Erythroblast (primary cell): ENCODE measurements around the gene MMS19.
A peak's percentile ranks its signal among the peaks of the same experiment; 100 is the strongest.
"Not testable (repeated sequence)": the region's sequence is repeated elsewhere in the genome, so short reads cannot be mapped to it uniquely, and the experiment has no call there.

Experiments
- DNase-seq, 2 experiments: peaks; one replicate each; lab custom pipeline; 2025; lab: John Stamatoyannopoulos, UW
- GATA1 ChIP-seq: IDR thresholded peaks from 2 replicates; pipeline ENCODE4 v1.6.1; 2011; ENCODE audit warnings: low read depth, mild to moderate bottlenecking, control low read depth, low read length, moderate library complexity
- POLR2A ChIP-seq: IDR thresholded peaks from 2 replicates; pipeline ENCODE4 v1.6.1; 2011; ENCODE audit warnings: mild to moderate bottlenecking, low read length

MMS19 gene

GRCh38 chr10:97450828-97451227 lies 47.4 kb downstream of the MMS19 start:
- no peak for DNase-seq
- no peak for TF ChIP-seq GATA1
- no peak for TF ChIP-seq POLR2A

DNA sequence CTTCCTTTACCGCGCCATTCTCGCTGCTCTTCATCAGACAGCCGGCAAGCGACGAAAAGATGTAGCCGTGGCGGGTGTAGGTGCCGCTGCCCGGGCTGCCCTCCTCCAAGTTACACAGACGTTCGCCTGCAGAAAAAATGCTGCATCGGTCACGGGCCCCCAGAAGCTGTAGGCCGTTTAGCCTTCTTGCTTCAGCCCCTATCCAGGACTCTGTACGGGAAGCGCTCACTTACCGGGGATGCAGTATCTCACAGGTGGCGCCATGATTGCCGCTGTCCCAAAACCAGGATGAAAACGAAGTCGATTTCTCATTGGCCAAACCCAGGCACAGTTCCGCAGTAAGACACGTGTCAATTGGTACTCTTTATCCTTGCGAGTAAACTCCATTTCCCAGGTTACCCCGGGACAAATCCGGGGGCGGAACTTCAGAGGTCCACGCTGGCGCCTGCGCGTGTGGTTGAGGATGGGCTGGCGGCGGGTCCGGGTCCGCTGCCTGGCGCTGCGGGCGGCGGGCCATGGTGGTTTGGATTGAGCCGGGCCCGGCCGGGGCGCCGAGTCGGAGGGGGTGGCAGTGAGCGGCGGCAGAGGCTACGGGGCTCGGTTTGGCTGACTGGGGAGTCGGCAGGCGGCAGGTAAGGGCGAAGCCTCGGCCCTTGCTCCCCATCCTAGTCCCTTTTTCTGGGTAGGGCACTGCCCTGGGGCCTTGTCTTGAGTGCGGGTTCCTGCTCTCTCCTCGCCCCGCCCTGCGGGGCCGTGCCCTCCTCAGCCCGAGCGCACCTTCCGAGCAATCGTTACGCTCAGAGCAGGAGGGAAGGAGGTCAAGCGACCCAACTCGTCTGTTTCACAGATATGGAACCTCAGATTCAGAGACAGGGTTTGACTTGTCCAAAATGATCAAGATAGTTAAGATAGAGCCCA lies 52.2 kb downstream of the MMS19 start, which contains the start of the genes EXOSC1 and ZDHHC16:
TSS of gene EXOSC1 (minus strand) at position 285 of the 918 bp plus-strand sequence. CDS start at position 264, 21 bp downstream.
TSS of gene ZDHHC16 (plus strand) at position 454 of the 918 bp plus-strand sequence. CDS start 5,501 bp downstream, outside the sequence.
- DNase-seq = peak; percentile 93 to 94
- TF ChIP-seq POLR2A (peak; percentile 82), GATA1 (no peak)

- DNase-seq = peak; percentile 45 to 56
- TF ChIP-seq GATA1 (no peak), POLR2A (no peak)
These were observed 52.9 kb downstream of the MMS19 start for GRCh38 chr10:97445357-97445721.

- TF ChIP-seq GATA1 (no peak), POLR2A (no peak)
- no peak for DNase-seq
These were observed 54.0 kb downstream of the MMS19 start for GRCh38 chr10:97444212-97444611.

GRCh38 chr10:97442277-97442676 lies 55.9 kb downstream of the MMS19 start:
- DNase-seq = no peak
- no peak for TF ChIP-seq POLR2A

GRCh38 chr10:97435211-97435610 lies 63.0 kb downstream of the MMS19 start:
- TF ChIP-seq GATA1 (no peak), POLR2A (no peak)
- no peak for DNase-seq

DNA sequence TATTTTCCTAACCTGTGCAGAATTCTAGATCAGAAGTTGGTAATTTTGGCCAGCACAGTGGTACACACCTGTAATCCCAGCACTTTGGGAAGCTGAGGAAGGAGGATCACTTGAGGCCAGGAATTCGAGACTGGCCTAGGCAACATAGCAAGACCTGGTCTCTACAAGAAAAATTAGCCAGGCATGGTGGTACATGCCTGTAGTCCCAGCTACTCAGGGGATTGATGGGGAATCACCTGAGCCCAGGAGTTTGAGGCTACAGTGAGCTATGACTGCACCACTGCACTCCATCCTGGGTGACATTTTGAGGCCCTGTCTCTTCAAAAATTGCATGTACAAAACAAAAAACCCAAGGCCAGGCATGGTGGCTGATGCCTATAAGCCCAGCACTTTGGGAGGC lies 63.7 kb downstream of the MMS19 start:
- no peak for DNase-seq
- TF ChIP-seq POLR2A = no peak
- TF ChIP-seq GATA1 = no peak

- TF ChIP-seq POLR2A (no peak), GATA1 (no peak)
- no peak for DNase-seq
These were observed 64.2 kb downstream of the MMS19 start for GRCh38 chr10:97434055-97434454.

DNA sequence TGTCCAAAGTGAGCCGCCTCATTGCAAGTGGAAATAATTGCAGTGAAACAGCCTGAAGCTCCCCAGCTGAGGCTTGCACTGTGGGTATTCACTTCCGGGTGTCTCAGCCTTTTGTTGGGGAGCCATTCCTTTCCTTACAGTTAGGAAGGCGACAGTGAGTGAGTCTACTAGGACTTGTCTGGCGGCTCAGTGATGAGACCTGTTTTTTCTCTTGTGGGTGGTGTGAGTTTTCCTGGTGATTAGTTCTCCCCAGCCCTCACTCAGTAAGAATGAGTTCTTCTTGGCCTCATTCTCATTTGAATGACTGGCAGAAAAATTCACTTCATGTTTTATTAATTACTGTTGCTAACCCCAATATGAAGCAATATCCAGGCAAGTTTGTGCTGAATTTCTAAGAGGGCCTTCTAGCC lies 69.6 kb downstream of the MMS19 start:
- no peak for TF ChIP-seq POLR2A
- TF ChIP-seq GATA1 = no peak
- no peak for DNase-seq

- DNase-seq = peak in 1 of 2 experiments; percentile 23
- no peak for TF ChIP-seq POLR2A
- TF ChIP-seq GATA1 = no peak
These were observed 70.5 kb downstream of the MMS19 start for GRCh38 chr10:97427571-97428179.

GRCh38 chr10:97426776-97427570 lies 71.2 kb downstream of the MMS19 start:
- TF ChIP-seq GATA1 (no peak), POLR2A (no peak)
- DNase-seq = peak in 1 of 2 experiments; percentile 39

GRCh38 chr10:97425964-97426775 lies 72.1 kb downstream of the MMS19 start, which contains the start of gene PGAM1:
TSS of gene PGAM1 (plus strand) at chr10:97426191. CDS start at chr10:97426308, 117 bp downstream.
- TF ChIP-seq GATA1 (no peak), POLR2A (peak; percentile 76)
- peak; percentile 97 to 98 for DNase-seq

DNA sequence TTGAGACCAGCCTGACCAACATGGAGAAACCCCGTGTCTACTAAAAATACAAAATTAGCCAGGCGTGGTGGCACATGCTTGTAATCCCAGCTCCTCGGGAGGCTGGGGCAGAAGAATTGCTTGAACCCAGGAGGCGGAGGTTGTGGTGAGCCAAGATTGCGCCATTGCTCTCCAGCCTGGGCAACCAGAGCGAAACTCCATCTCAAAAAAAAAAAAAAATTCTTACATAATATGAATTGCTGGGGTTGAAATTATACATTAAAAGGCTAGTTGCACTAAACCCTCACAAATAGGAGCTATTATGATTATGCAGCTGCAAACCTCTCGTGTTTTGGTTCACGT lies 74.5 kb downstream of the MMS19 start:
- not testable (repeated sequence) for DNase-seq

DNA sequence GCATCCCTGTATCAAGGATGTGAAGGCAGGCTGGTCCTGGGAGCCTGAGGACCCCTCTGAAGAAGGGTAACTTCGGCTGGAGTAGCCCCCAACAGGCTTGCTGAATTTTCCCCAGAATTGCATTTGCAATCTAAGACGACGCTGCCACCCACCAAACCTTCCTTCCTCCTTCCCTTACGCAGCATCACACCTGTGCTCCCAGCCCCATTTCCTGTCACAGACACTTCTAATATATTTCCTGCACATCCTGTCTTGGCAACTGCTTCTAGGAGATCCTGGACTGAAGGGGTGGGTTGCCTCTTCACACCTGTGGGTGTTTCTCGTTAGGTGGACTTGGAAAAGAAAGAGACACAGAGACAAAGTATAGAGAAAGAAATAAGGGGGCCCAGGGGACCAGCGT lies 81.7 kb downstream of the MMS19 start:
- no peak for DNase-seq
- no peak for TF ChIP-seq POLR2A
- TF ChIP-seq GATA1 = no peak
